ENCODE results near the gene SAT2.

DNA sequence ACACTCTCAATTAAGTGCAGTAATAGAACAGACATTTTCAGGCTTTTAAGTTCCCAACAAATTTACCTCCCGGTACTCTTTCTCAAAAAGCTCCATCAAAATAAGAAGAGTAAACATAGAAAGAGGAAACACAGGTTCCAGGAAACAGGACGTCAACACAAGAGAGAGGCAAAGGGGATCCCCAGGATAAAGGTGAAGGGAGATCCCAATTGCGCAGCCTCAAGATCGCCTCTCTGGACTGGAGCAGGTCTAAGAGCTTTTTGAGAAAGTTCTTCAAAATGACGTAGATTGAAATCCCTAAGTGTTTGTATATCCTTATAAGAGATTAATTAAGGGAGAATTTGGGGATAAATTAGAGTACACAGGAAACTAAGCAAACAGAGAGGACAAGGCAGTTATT, 9.0 kb downstream of the SAT2 start:
- TF ChIP-seq, protein P1, sequence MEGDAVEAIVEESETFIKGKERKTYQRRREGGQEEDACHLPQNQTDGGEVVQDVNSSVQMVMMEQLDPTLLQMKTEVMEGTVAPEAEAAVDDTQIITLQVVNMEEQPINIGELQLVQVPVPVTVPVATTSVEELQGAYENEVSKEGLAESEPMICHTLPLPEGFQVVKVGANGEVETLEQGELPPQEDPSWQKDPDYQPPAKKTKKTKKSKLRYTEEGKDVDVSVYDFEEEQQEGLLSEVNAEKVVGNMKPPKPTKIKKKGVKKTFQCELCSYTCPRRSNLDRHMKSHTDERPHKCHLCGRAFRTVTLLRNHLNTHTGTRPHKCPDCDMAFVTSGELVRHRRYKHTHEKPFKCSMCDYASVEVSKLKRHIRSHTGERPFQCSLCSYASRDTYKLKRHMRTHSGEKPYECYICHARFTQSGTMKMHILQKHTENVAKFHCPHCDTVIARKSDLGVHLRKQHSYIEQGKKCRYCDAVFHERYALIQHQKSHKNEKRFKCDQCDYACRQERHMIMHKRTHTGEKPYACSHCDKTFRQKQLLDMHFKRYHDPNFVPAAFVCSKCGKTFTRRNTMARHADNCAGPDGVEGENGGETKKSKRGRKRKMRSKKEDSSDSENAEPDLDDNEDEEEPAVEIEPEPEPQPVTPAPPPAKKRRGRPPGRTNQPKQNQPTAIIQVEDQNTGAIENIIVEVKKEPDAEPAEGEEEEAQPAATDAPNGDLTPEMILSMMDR (conservative IDR thresholded peaks at IDR 0.05), result no peak
- TF ChIP-seq EZH2 (IDR thresholded peaks at IDR 0.05; ENCODE audit: low read depth), result no peak

Measured in PC-9 (cell line).